Panc1 (cell line): ENCODE data around the gene SLC4A2. TPM values are rescaled to one million over a fixed set of nuclear protein-coding genes. Genes with fewer than 3 reads are reported as not detected.

ENCODE experiments used
- ATAC-seq: fragments of 200-7000 bp; cut with Tn5 transposase; 2 replicates; pipeline ENCODE4 v1.9.1; 2020; ENCODE audit warnings: mild to moderate bottlenecking, moderate library complexity
- BruUV-seq: library from RNA; stranded (reverse); fragments of 400-500 nt; replicated peaks from 2 replicates; lab custom pipeline; 2021; lab: Mats Ljungman, UMichigan
- CTCF ChIA-PET: fragments of 300-600 bp; sonication (Branson Sonifier 250); formaldehyde crosslinking; loops from one replicate; lab custom pipeline; 2022; ENCODE audit warnings: antibody characterized with exemption; lab: Charles Lee
- POLR2A ChIA-PET: fragments of 300-600 bp; sonication (Branson Sonifier 250); formaldehyde crosslinking; loops from one replicate; lab custom pipeline; 2022; ENCODE audit warnings: antibody characterized with exemption; lab: Charles Lee
- DNase-seq: peaks from one replicate; pipeline ENCODE4 v3.0.0-alpha.2; 2010; ENCODE audit warnings: low read depth, low spot score
- H3K27ac ChIP-seq: 2 replicates; pipeline ENCODE4 v1.5.1; 2011; ENCODE audit warnings: mild to moderate bottlenecking, low read length, inconsistent platforms
- H3K27me3 ChIP-seq: fragments of 200-500 bp; sonication (Bioruptor generic); 2 replicates; pipeline ENCODE4 v1.6.0; 2014; ENCODE audit warnings: low read length, inconsistent platforms; ENCODE audit not compliant: control insufficient read depth, insufficient read depth
- H3K36me3 ChIP-seq: fragments of 200-500 bp; sonication (Bioruptor generic); 2 replicates; pipeline ENCODE4 v1.5.1; 2014; ENCODE audit warnings: inconsistent platforms, mild to moderate bottlenecking, low read length, moderate library complexity; ENCODE audit not compliant: control insufficient read depth, insufficient read depth
- H3K4me1 ChIP-seq: 2 replicates; pipeline ENCODE4 v1.5.1; 2011; ENCODE audit warnings: inconsistent platforms, mild to moderate bottlenecking, low read length, moderate library complexity; ENCODE audit not compliant: control insufficient read depth, insufficient read depth
- H3K4me3 ChIP-seq, 2 experiments: 2 replicates each; pipeline ENCODE4 v1.5.1; 2011 to 2012; ENCODE audit warnings: low read depth in 2 of 2, low read length in 2 of 2, mild to moderate bottlenecking in 2 of 2, inconsistent platforms in 1 of 2, moderate library complexity in 1 of 2
- H3K9me3 ChIP-seq: fragments of 200-500 bp; sonication (Bioruptor generic); 2 replicates; pipeline ENCODE4 v1.5.1; 2014; ENCODE audit warnings: low read depth, mild to moderate bottlenecking, inconsistent platforms, low read length, moderate library complexity; ENCODE audit not compliant: control insufficient read depth, insufficient read depth
- CTCF ChIP-seq: fragments of 450-650 bp; IDR thresholded peaks from 2 replicates; pipeline ENCODE4 v1.5.1; 2017; ENCODE audit warnings: mild to moderate bottlenecking
- POLR2AphosphoS5 ChIP-seq: IDR thresholded peaks from 2 replicates; pipeline ENCODE4 v1.6.1; 2012; ENCODE audit warnings: mild to moderate bottlenecking, low read depth, low read length, moderate library complexity
- REST ChIP-seq, 2 experiments: IDR thresholded peaks; 2 replicates each; pipeline ENCODE4 v1.6.1; 2011 to 2012; ENCODE audit warnings: low read depth in 2 of 2, control low read depth in 1 of 2, low read length in 1 of 2, mild to moderate bottlenecking in 1 of 2, moderate library complexity in 1 of 2; ENCODE audit not compliant: insufficient read depth in 1 of 2
- SIN3A ChIP-seq: IDR thresholded peaks from 2 replicates; pipeline ENCODE4 v1.6.1; 2012; ENCODE audit warnings: low read depth, mild to moderate bottlenecking, low read length, moderate library complexity, borderline replicate concordance; ENCODE audit not compliant: insufficient read depth
- TCF7L2 ChIP-seq: IDR thresholded peaks from 2 replicates; pipeline ENCODE4 v1.6.1; 2011; ENCODE audit warnings: mild to moderate bottlenecking, low read depth, low read length, inconsistent platforms
- in situ Hi-C: cut with HindIII; loops from 2 replicates; pipeline ENCODE4 v1.10.0; 2016; ENCODE audit warnings: low sequenced_read_pairs, low pct_unique_long_range_greater_than_20kb
- intact Hi-C: fragments of 100-400 bp; cut with micrococcal nuclease; formaldehyde crosslinking; loops from one replicate; pipeline ENCODE4 v1.10.0; 2022; ENCODE audit not compliant: unreplicated experiment
- total RNA-seq: library from RNA; stranded (reverse); gene quantifications from one replicate; pipeline ENCODE4 v1.2.1, GENCODE V29; 2021; ENCODE audit not compliant: unreplicated experiment

SLC4A2 gene
- total RNA-seq, 1 experiment from 2014 or later, result 580 TPM

- H3K4me1 ChIP-seq, result 0 out of 2 replicates have a peak, but pooled peaks cover 2% of the 10 kb centered on the region
- H3K9me3 ChIP-seq, result no peaks in the 10 kb centered on the region
- TF ChIP-seq SIN3A (no peak), REST (IDR thresholded peaks at IDR 0.05; ENCODE audit: insufficient read depth in 1 of 2, low read depth in 2 of 2, low read length in 1 of 2) (no peak), TCF7L2 (no peak), POLR2AphosphoS5 (no peak), CTCF (no peak)
- H3K27me3 ChIP-seq, result no peaks in the 10 kb centered on the region
- BruUV-seq, result no TSS peak
- CTCF ChIA-PET, result no interaction called here
- H3K36me3 ChIP-seq, result no peaks in the 10 kb centered on the region
- in situ Hi-C loops, result no loop called here
- H3K27ac ChIP-seq, result no peak overlapping the region
- H3K4me3 ChIP-seq, result no peak overlapping the region
- intact Hi-C loops, result no loop called here
- DNase-seq (no peak), ATAC-seq (no peak)
- POLR2A ChIA-PET, result no interaction called here
These were observed 36.6 kb downstream of the SLC4A2 start for GRCh38 chr7:151095828-151096475.

GRCh38 chr7:151099486-151100211, 40.3 kb downstream of the SLC4A2 start:
- H3K36me3 ChIP-seq, result no peaks in the 10 kb centered on the region
- no peak overlapping the region for H3K27ac ChIP-seq
- ChIA-PET CTCF (no interaction called here), POLR2A (no interaction called here)
- H3K9me3 ChIP-seq, result no peaks in the 10 kb centered on the region
- DNase-seq, result no peak
- intact Hi-C loops, result no loop called here
- H3K4me3 ChIP-seq, result no peak overlapping the region
- H3K4me1 ChIP-seq, result no peaks in the 10 kb centered on the region
- no peak for TF ChIP-seq CTCF
- no peak for TF ChIP-seq SIN3A
- TF ChIP-seq TCF7L2, result no peak
- no peak for TF ChIP-seq POLR2AphosphoS5
- no peak for TF ChIP-seq REST (IDR thresholded peaks at IDR 0.05; ENCODE audit: insufficient read depth in 1 of 2, low read depth in 2 of 2, low read length in 1 of 2)
- no TSS peak for BruUV-seq
- ATAC-seq, result no peak
- no peaks in the 10 kb centered on the region for H3K27me3 ChIP-seq
- in situ Hi-C loops, result no loop called here
